ENCODE data around the gene G2E3.

Gene G2E3

DNA sequence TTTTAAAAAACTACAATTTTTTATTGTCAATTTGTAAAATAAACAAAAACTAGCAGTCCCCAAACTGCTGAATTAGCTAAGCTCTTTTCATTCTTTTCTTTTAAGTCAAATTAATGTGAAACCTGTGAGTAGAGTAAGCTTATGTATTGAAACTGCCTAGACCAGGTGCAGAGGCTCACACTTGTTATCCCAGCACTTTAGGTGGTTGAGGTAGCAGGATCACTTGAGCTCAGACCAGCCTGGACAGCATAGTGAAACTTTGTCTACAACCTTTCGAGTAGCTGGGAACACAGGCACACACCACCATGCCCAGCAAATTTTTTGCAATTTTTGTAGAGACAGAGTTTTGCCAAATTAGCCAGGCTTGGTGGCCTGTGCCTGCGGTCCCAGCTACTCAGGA lies 89.5 kb downstream of the G2E3 start (continued):
- TF ChIP-seq, protein P1, sequence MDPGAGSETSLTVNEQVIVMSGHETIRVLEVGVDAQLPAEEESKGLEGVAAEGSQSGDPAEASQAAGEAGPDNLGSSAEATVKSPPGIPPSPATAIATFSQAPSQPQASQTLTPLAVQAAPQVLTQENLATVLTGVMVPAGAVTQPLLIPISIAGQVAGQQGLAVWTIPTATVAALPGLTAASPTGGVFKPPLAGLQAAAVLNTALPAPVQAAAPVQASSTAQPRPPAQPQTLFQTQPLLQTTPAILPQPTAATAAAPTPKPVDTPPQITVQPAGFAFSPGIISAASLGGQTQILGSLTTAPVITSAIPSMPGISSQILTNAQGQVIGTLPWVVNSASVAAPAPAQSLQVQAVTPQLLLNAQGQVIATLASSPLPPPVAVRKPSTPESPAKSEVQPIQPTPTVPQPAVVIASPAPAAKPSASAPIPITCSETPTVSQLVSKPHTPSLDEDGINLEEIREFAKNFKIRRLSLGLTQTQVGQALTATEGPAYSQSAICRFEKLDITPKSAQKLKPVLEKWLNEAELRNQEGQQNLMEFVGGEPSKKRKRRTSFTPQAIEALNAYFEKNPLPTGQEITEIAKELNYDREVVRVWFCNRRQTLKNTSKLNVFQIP (CRISPR knock-in tag; IDR thresholded peaks at IDR 0.05; ENCODE audit: borderline replicate concordance, low read depth) = no peak
- no peak for TF ChIP-seq ZFP30 (CRISPR knock-in tag; IDR thresholded peaks at IDR 0.05)
- TF ChIP-seq, protein P2, sequence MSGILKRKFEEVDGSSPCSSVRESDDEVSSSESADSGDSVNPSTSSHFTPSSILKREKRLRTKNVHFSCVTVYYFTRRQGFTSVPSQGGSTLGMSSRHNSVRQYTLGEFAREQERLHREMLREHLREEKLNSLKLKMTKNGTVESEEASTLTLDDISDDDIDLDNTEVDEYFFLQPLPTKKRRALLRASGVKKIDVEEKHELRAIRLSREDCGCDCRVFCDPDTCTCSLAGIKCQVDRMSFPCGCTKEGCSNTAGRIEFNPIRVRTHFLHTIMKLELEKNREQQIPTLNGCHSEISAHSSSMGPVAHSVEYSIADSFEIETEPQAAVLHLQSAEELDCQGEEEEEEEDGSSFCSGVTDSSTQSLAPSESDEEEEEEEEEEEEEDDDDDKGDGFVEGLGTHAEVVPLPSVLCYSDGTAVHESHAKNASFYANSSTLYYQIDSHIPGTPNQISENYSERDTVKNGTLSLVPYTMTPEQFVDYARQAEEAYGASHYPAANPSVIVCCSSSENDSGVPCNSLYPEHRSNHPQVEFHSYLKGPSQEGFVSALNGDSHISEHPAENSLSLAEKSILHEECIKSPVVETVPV (CRISPR knock-in tag; IDR thresholded peaks at IDR 0.05) = no peak

DNA sequence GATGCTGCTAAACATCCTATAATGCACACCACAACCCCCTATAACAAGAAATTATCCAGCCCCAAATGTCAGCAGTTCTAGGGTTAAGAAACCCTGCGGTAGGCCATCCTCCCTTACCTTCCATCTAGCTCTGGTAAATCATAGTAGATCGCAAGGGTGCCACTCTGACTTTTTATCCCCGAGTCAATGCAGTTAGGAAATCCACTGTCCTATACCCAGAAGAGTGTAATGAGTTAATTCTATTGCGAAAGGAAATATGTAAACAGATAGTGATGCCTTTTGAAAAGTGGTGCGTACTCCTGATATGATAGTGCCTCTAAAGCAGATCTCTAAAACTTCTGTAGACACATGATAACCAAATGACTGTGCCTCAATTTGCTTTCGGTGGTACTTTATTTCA lies 93.0 kb downstream of the G2E3 start:
- no peak for ATAC-seq
- no peak for TF ChIP-seq ZC3H10 (CRISPR knock-in tag; IDR thresholded peaks at IDR 0.05)
- no peak for TF ChIP-seq TOX (CRISPR knock-in tag; IDR thresholded peaks at IDR 0.05; ENCODE audit: borderline replicate concordance)
- TF ChIP-seq TCF4 (CRISPR knock-in tag; IDR thresholded peaks at IDR 0.05; ENCODE audit: borderline replicate concordance) = no peak
- TF ChIP-seq CSDC2 (CRISPR knock-in tag; IDR thresholded peaks at IDR 0.05) = no peak
- no peak for TF ChIP-seq ZNF70 (CRISPR knock-in tag; IDR thresholded peaks at IDR 0.05)
- TF ChIP-seq ZNF8 (CRISPR knock-in tag; IDR thresholded peaks at IDR 0.05) = no peak
- no peak for TF ChIP-seq ZNF565 (CRISPR knock-in tag; conservative IDR thresholded peaks at IDR 0.05; ENCODE audit: low read depth)
- TF ChIP-seq GLIS3 (CRISPR knock-in tag; IDR thresholded peaks at IDR 0.05) = no peak
- TF ChIP-seq RARB (CRISPR knock-in tag; IDR thresholded peaks at IDR 0.05) = no peak
- TF ChIP-seq ZFP3 (CRISPR knock-in tag; IDR thresholded peaks at IDR 0.05) = no peak
- TF ChIP-seq, protein P2 (CRISPR knock-in tag; IDR thresholded peaks at IDR 0.05) = no peak
- TF ChIP-seq ISL1 (CRISPR knock-in tag; IDR thresholded peaks at IDR 0.05) = no peak
- TF ChIP-seq OSR1 (CRISPR knock-in tag; IDR thresholded peaks at IDR 0.05) = no peak
- no peak for TF ChIP-seq ESRRG (CRISPR knock-in tag; IDR thresholded peaks at IDR 0.05)
- no peak for TF ChIP-seq SNAI2 (CRISPR knock-in tag; IDR thresholded peaks at IDR 0.05)
- TF ChIP-seq BACH2 (CRISPR knock-in tag; IDR thresholded peaks at IDR 0.05; ENCODE audit: borderline replicate concordance) = no peak

DNA sequence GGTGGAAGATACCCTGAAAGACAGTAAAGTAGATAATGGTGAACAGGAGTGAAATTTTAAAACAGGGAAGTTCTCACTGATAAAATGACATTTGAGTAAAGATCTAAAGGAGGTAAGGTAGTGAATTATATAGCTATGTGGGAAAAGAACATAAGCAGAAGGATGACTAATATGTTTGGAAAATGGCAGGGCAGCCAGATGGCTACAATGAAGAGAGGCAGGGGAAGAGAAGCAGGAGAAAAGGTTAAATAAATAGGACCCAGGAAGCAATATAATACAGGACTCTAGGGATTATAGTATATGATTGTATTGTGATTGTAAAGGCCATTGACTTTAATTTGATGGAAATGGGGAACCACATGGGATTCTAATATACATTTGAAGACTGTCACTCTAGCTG lies 96.2 kb downstream of the G2E3 start:
- ATAC-seq = no peak
- TF ChIP-seq ESRRG (CRISPR knock-in tag; IDR thresholded peaks at IDR 0.05) = no peak
- TF ChIP-seq SNAI2 (CRISPR knock-in tag; IDR thresholded peaks at IDR 0.05) = no peak
- TF ChIP-seq TCF4 (CRISPR knock-in tag; IDR thresholded peaks at IDR 0.05; ENCODE audit: borderline replicate concordance) = no peak
- TF ChIP-seq PPARA (CRISPR knock-in tag; IDR thresholded peaks at IDR 0.05; ENCODE audit: borderline replicate concordance) = no peak
- TF ChIP-seq BACH2 (CRISPR knock-in tag; IDR thresholded peaks at IDR 0.05; ENCODE audit: borderline replicate concordance) = no peak
- TF ChIP-seq RARB (CRISPR knock-in tag; IDR thresholded peaks at IDR 0.05) = no peak
- TF ChIP-seq ZNF70 (CRISPR knock-in tag; IDR thresholded peaks at IDR 0.05) = no peak
- no peak for TF ChIP-seq ZNF8 (CRISPR knock-in tag; IDR thresholded peaks at IDR 0.05)
- TF ChIP-seq ZFP30 (CRISPR knock-in tag; IDR thresholded peaks at IDR 0.05) = no peak
- TF ChIP-seq, protein P3, sequence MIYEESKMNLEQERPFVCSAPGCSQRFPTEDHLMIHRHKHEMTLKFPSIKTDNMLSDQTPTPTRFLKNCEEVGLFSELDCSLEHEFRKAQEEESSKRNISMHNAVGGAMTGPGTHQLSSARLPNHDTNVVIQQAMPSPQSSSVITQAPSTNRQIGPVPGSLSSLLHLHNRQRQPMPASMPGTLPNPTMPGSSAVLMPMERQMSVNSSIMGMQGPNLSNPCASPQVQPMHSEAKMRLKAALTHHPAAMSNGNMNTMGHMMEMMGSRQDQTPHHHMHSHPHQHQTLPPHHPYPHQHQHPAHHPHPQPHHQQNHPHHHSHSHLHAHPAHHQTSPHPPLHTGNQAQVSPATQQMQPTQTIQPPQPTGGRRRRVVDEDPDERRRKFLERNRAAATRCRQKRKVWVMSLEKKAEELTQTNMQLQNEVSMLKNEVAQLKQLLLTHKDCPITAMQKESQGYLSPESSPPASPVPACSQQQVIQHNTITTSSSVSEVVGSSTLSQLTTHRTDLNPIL (CRISPR knock-in tag; IDR thresholded peaks at IDR 0.05; ENCODE audit: low read depth) = no peak
- TF ChIP-seq, protein P4, sequence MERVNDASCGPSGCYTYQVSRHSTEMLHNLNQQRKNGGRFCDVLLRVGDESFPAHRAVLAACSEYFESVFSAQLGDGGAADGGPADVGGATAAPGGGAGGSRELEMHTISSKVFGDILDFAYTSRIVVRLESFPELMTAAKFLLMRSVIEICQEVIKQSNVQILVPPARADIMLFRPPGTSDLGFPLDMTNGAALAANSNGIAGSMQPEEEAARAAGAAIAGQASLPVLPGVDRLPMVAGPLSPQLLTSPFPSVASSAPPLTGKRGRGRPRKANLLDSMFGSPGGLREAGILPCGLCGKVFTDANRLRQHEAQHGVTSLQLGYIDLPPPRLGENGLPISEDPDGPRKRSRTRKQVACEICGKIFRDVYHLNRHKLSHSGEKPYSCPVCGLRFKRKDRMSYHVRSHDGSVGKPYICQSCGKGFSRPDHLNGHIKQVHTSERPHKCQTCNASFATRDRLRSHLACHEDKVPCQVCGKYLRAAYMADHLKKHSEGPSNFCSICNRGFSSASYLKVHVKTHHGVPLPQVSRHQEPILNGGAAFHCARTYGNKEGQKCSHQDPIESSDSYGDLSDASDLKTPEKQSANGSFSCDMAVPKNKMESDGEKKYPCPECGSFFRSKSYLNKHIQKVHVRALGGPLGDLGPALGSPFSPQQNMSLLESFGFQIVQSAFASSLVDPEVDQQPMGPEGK (CRISPR knock-in tag; IDR thresholded peaks at IDR 0.05; ENCODE audit: borderline replicate concordance) = no peak
- no peak for TF ChIP-seq OSR1 (CRISPR knock-in tag; IDR thresholded peaks at IDR 0.05)

DNA sequence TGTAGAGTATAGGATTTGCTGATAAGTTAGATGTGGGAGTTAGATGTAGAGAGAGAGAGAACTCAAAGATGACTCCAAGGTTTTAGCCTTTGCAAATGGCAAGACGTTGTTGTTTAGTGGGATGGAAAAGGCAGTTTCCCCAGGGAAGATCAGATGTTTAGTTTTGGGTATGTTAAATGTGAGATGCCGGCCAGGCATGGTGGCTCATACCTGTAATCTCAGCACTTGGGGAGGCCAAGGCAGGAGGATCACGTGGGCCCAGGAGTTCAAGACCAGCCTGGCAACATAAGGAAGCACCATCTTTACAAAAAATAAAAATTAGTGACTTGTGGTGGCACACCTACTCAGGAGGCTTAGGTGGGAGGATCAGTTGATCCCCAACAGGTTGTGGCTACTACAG lies 96.7 kb downstream of the G2E3 start:
- ATAC-seq = no peak
- TF ChIP-seq GLIS3 (CRISPR knock-in tag; IDR thresholded peaks at IDR 0.05) (no peak), ARNTL (CRISPR knock-in tag; IDR thresholded peaks at IDR 0.05; ENCODE audit: borderline replicate concordance, low read depth) (no peak), ZNF8 (CRISPR knock-in tag; IDR thresholded peaks at IDR 0.05) (no peak), ZNF70 (CRISPR knock-in tag; IDR thresholded peaks at IDR 0.05) (no peak), CSDC2 (CRISPR knock-in tag; IDR thresholded peaks at IDR 0.05) (no peak)
- TF ChIP-seq, protein P4 (CRISPR knock-in tag; IDR thresholded peaks at IDR 0.05; ENCODE audit: borderline replicate concordance) = no peak
- TF ChIP-seq, protein P5, sequence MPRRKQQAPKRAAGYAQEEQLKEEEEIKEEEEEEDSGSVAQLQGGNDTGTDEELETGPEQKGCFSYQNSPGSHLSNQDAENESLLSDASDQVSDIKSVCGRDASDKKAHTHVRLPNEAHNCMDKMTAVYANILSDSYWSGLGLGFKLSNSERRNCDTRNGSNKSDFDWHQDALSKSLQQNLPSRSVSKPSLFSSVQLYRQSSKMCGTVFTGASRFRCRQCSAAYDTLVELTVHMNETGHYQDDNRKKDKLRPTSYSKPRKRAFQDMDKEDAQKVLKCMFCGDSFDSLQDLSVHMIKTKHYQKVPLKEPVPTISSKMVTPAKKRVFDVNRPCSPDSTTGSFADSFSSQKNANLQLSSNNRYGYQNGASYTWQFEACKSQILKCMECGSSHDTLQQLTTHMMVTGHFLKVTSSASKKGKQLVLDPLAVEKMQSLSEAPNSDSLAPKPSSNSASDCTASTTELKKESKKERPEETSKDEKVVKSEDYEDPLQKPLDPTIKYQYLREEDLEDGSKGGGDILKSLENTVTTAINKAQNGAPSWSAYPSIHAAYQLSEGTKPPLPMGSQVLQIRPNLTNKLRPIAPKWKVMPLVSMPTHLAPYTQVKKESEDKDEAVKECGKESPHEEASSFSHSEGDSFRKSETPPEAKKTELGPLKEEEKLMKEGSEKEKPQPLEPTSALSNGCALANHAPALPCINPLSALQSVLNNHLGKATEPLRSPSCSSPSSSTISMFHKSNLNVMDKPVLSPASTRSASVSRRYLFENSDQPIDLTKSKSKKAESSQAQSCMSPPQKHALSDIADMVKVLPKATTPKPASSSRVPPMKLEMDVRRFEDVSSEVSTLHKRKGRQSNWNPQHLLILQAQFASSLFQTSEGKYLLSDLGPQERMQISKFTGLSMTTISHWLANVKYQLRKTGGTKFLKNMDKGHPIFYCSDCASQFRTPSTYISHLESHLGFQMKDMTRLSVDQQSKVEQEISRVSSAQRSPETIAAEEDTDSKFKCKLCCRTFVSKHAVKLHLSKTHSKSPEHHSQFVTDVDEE (CRISPR knock-in tag; IDR thresholded peaks at IDR 0.05) = no peak
